K562 (cell line): Measurements from ENCODE around the gene CELSR3. TPM values are rescaled to one million over a fixed set of nuclear protein-coding genes. Genes with fewer than 3 reads are reported as not detected.

Source experiments
- HDAC1 ChIP-seq, 2 experiments: fragments of 450-650 bp; IDR thresholded peaks; 2 replicates each; pipeline ENCODE4 v1.6.1; 2016 to 2017; ENCODE audit warnings: inconsistent platforms in 1 of 2, mild to moderate bottlenecking in 1 of 2, moderate library complexity in 1 of 2
- SAP30 ChIP-seq: fragments of 200-600 bp; sonication (generic); IDR thresholded peaks from 2 replicates; pipeline ENCODE4 v1.6.1; 2012; ENCODE audit warnings: borderline replicate concordance, low read depth, mild to moderate bottlenecking, moderate library complexity, low read length, control low read depth, inconsistent platforms; ENCODE audit not compliant: insufficient read depth, poor library complexity, severe bottlenecking
- TARDBP ChIP-seq: fragments of 450-650 bp; IDR thresholded peaks from 2 replicates; pipeline ENCODE4 v1.6.1; 2016
- ZNF431 ChIP-seq: sonication (generic); formaldehyde crosslinking; IDR thresholded peaks from 2 replicates; pipeline ENCODE4 v1.8.0; 2022; ENCODE audit warnings: mild to moderate bottlenecking, missing genetic modification reagents
- polyA plus RNA-seq, 8 experiments: library from polyadenylated mRNA; depleted of rRNA in 4 of 8; stranded (reverse) in 5 of 8; unstranded in 3 of 8; fragments of >200 nt; fragmentation: Nextera tagmentation in 2 of 8; fragmentation: Illumina TruSeq in 1 of 8; extraction: Ambion mirVana in 2 of 8; extraction: Trizol in 1 of 8; gene quantifications; 2 replicates each; pipeline versions ENCODE4 v1.2.1 to v1.2.3, GENCODE V29; 2011 to 2014; ENCODE audit warnings: inconsistent platforms in 1 of 8, missing spikeins in 1 of 8
- total RNA-seq, 7 experiments: library from RNA; depleted of rRNA in 6 of 7; stranded (reverse); fragments of >200 nt in 6 of 7; fragmentation: Illumina TruSeq in 2 of 7; extraction: Trizol in 2 of 7; gene quantifications; 2 replicates each; pipeline versions ENCODE4 v1.2.1 to v1.2.3, GENCODE V29; 2011 to 2021; ENCODE audit warnings: low replicate concordance in 1 of 7
- TF ChIP-seq, protein P1 (sequence below): fragments of 450-650 bp; IDR thresholded peaks from 2 replicates; pipeline ENCODE4 v1.6.1; 2016; ENCODE audit warnings: low read depth
- TF ChIP-seq, protein P2 (sequence below), 2 experiments: IDR thresholded peaks; 2 replicates each; pipeline ENCODE4 v1.6.1; 2011; ENCODE audit warnings: borderline replicate concordance in 1 of 2, control low read depth in 1 of 2, low read depth in 1 of 2, low read length in 1 of 2, mild to moderate bottlenecking in 1 of 2, mixed read lengths in 1 of 2, moderate library complexity in 1 of 2; ENCODE audit not compliant: insufficient read depth in 1 of 2, insufficient read length in 1 of 2, poor library complexity in 1 of 2, severe bottlenecking in 1 of 2; ENCODE audit errors: extremely low read depth in 1 of 2

Gene CELSR3
- total and polyA plus RNA-seq, 9 of the 15 experiments (the other 6 are each of a cell fraction or from before 2014, with no cell fraction given): 0.10 to 2.7 (median 0.76) TPM

DNA sequence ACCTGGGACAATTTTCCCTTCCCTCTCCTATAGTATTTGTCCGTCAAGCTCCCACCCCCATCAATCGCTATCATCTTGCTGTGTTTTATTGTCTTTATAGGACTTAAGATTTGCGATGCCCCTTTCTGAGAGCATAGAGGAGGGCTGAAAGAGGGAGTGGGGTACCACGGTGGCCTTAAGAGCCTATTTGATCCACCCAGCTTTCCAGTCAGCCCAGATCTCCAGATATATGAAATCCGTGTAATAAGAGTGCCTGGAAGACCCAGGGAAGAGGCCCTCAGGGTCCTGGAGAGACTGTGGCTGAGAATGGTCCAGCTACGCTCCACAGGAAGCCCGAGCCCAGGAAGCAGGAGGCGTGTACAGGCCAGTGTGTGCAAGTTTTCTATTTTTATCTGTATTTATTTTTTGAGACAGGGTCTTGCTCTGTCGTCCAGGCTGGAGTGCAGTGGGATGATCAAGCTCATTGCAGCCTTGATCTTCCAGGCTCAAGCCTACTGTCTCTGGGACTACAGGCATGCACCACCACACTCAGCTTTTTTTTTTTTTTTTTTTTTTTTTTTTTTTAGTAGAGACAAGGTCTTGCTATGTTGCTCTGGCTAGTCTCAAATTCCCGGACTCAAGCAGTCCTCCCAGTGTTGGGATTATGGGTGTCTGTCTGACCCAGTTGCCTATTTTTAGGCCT lies 24.0 kb upstream of the CELSR3 start (continued):
- TF ChIP-seq, protein P1, sequence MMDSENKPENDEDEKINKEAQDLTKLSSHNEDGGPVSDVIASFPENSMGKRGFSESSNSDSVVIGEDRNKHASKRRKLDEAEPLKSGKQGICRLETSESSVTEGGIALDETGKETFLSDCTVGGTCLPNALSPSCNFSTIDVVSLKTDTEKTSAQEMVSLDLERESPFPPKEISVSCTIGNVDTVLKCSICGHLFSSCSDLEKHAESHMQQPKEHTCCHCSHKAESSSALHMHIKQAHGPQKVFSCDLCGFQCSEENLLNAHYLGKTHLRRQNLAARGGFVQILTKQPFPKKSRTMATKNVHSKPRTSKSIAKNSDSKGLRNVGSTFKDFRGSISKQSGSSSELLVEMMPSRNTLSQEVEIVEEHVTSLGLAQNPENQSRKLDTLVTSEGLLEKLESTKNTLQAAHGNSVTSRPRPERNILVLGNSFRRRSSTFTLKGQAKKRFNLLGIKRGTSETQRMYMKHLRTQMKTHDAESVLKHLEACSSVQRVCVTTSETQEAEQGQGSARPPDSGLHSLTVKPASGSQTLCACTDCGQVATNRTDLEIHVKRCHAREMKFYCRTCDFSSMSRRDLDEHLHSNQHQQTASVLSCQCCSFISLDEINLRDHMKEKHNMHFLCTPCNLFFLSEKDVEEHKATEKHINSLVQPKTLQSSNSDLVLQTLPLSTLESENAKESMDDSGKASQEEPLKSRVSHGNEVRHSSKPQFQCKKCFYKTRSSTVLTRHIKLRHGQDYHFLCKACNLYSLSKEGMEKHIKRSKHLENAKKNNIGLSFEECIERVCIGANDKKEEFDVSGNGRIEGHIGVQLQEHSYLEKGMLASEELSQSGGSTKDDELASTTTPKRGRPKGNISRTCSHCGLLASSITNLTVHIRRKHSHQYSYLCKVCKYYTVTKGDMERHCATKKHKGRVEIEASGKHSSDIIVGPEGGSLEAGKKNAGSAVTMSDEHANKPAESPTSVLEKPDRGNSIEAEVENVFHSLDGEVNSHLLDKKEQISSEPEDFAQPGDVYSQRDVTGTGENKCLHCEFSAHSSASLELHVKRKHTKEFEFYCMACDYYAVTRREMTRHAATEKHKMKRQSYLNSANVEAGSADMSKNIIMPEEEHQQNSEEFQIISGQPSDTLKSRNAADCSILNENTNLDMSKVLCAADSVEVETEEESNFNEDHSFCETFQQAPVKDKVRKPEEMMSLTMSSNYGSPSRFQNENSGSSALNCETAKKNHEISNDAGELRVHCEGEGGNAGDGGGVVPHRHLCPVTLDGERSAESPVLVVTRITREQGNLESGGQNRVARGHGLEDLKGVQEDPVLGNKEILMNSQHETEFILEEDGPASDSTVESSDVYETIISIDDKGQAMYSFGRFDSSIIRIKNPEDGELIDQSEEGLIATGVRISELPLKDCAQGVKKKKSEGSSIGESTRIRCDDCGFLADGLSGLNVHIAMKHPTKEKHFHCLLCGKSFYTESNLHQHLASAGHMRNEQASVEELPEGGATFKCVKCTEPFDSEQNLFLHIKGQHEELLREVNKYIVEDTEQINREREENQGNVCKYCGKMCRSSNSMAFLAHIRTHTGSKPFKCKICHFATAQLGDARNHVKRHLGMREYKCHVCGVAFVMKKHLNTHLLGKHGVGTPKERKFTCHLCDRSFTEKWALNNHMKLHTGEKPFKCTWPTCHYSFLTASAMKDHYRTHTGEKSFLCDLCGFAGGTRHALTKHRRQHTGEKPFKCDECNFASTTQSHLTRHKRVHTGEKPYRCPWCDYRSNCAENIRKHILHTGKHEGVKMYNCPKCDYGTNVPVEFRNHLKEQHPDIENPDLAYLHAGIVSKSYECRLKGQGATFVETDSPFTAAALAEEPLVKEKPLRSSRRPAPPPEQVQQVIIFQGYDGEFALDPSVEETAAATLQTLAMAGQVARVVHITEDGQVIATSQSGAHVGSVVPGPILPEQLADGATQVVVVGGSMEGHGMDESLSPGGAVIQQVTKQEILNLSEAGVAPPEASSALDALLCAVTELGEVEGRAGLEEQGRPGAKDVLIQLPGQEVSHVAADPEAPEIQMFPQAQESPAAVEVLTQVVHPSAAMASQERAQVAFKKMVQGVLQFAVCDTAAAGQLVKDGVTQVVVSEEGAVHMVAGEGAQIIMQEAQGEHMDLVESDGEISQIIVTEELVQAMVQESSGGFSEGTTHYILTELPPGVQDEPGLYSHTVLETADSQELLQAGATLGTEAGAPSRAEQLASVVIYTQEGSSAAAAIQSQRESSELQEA: no peak
- TF ChIP-seq HDAC1 (IDR thresholded peaks at IDR 0.05): no peak
- TF ChIP-seq, protein P2, sequence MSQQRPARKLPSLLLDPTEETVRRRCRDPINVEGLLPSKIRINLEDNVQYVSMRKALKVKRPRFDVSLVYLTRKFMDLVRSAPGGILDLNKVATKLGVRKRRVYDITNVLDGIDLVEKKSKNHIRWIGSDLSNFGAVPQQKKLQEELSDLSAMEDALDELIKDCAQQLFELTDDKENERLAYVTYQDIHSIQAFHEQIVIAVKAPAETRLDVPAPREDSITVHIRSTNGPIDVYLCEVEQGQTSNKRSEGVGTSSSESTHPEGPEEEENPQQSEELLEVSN (IDR thresholded peaks at IDR 0.05; ENCODE audit: borderline replicate concordance in 1 of 2, extremely low read depth in 1 of 2, insufficient read depth in 1 of 2, insufficient read length in 1 of 2, low read depth in 1 of 2, low read length in 1 of 2, poor library complexity in 1 of 2, severe bottlenecking in 1 of 2): no peak
- no peak for TF ChIP-seq TARDBP
- TF ChIP-seq SAP30: no peak
- no peak for TF ChIP-seq ZNF431 (CRISPR knock-in tag)
